Endothelial cell of umbilical vein (primary cell): Measurements from ENCODE around the gene PAX3. TPM values are rescaled to one million over a fixed set of nuclear protein-coding genes. Genes with fewer than 3 reads are reported as not detected.

ENCODE experiments used
- BruUV-seq: library from RNA; stranded (reverse); fragments of 400-500 nt; replicated peaks from 2 replicates; lab custom pipeline; 2021; lab: Mats Ljungman, UMichigan
- CTCF ChIA-PET: fragments of 300-600, 350-600 bp; sonication (Branson Sonifier 250); formaldehyde crosslinking; loops from one replicate; lab custom pipeline; 2021; ENCODE audit warnings: antibody characterized with exemption, inconsistent platforms; lab: Charles Lee
- POLR2A ChIA-PET: fragments of 300-600, 350-600 bp; sonication (Branson Sonifier 250); formaldehyde crosslinking; loops from one replicate; lab custom pipeline; 2021; ENCODE audit warnings: antibody characterized with exemption, inconsistent platforms; lab: Charles Lee
- DNase-seq: peaks from one replicate; pipeline ENCODE4 v3.0.0-alpha.2; 2011; ENCODE audit warnings: low read depth, low spot score
- FAIRE-seq: peaks from 2 replicates; lab custom pipeline; 2011; peaks lifted over from hg19 to GRCh38; lab: Jason Lieb, UNC
- H2AFZ ChIP-seq: 2 replicates; pipeline ENCODE4 v1.6.0; 2012; ENCODE audit warnings: low read depth, low read length, control low read depth, inconsistent platforms
- H3K27ac ChIP-seq: 2 replicates; pipeline ENCODE4 v1.5.1; 2011; ENCODE audit warnings: low read depth, mild to moderate bottlenecking, control low read depth, low read length, moderate library complexity; ENCODE audit not compliant: insufficient read depth
- H3K27me3 ChIP-seq, 2 experiments: 2 replicates each; pipeline versions ENCODE4 v1.6.0 to v1.6.1; 2011; ENCODE audit warnings: low read length in 2 of 2, mixed read lengths in 1 of 2; ENCODE audit not compliant: control insufficient read depth in 2 of 2, insufficient read depth in 2 of 2
- H3K36me3 ChIP-seq, 2 experiments: 2 replicates in 1 of 2; 3 replicates in 1 of 2; pipeline ENCODE4 v1.5.1; 2011; ENCODE audit warnings: low read length in 2 of 2, mild to moderate bottlenecking in 1 of 2, moderate library complexity in 1 of 2; ENCODE audit not compliant: control insufficient read depth in 2 of 2, insufficient read depth in 2 of 2; ENCODE audit errors: extremely low read depth in 1 of 2
- H3K4me1 ChIP-seq: 3 replicates; pipeline ENCODE4 v1.5.1; 2011; ENCODE audit warnings: mild to moderate bottlenecking, low read length; ENCODE audit not compliant: control insufficient read depth, insufficient read depth; ENCODE audit errors: extremely low read depth
- H3K4me2 ChIP-seq: 2 replicates; pipeline ENCODE4 v1.6.1; 2011; ENCODE audit warnings: low read length, control low read depth, mixed read lengths; ENCODE audit not compliant: insufficient read depth
- H3K4me3 ChIP-seq, 3 experiments: fragments of 200-600 bp in 1 of 3; sonication (generic), shearing (Covaris generic) in 1 of 3; replicated peaks in 1 of 3; 2 replicates each; pipeline ENCODE4 v1.5.1; 2011 to 2016; ENCODE audit warnings: control low read depth in 3 of 3, low read length in 3 of 3, mild to moderate bottlenecking in 2 of 3, inconsistent platforms in 1 of 3, low read depth in 1 of 3, moderate library complexity in 1 of 3; ENCODE audit not compliant: insufficient read depth in 1 of 3
- H3K79me2 ChIP-seq: 2 replicates; pipeline ENCODE4 v1.6.0; 2012; ENCODE audit warnings: low read length, inconsistent platforms; ENCODE audit not compliant: control insufficient read depth, insufficient read depth
- H3K9ac ChIP-seq: replicated peaks from 2 replicates; pipeline ENCODE3; 2011; ENCODE audit warnings: low read length, control low read depth; ENCODE audit not compliant: insufficient read depth; ENCODE audit errors: extremely low read depth
- H3K9me1 ChIP-seq: replicated peaks from 3 replicates; pipeline ENCODE4 v1.6.0; 2011; ENCODE audit warnings: mild to moderate bottlenecking, low read length; ENCODE audit not compliant: control insufficient read depth, insufficient read depth; ENCODE audit errors: extremely low read depth
- H3K9me3 ChIP-seq: replicated peaks from 2 replicates; pipeline ENCODE4 v1.5.1; 2012; ENCODE audit warnings: low read length, inconsistent platforms; ENCODE audit not compliant: control insufficient read depth, insufficient read depth
- H4K20me1 ChIP-seq: replicated peaks from 2 replicates; pipeline ENCODE3; 2011; ENCODE audit warnings: mild to moderate bottlenecking, low read length; ENCODE audit not compliant: control insufficient read depth, insufficient read depth; ENCODE audit errors: extremely low read depth
- EZH2 ChIP-seq: IDR thresholded peaks from 2 replicates; pipeline ENCODE4 v1.6.1; 2012; ENCODE audit warnings: borderline replicate concordance, low read depth, mild to moderate bottlenecking, moderate library complexity, low read length, inconsistent platforms; ENCODE audit not compliant: severe bottlenecking
- GATA2 ChIP-seq: IDR thresholded peaks from 2 replicates; pipeline ENCODE4 v1.7.0; 2011; ENCODE audit warnings: low read depth, mild to moderate bottlenecking, moderate library complexity, mixed read lengths, low read length; ENCODE audit not compliant: insufficient read length, insufficient read depth
- JUN ChIP-seq: IDR thresholded peaks from 2 replicates; pipeline ENCODE4 v1.6.1; 2011; ENCODE audit warnings: borderline replicate concordance, low read depth; ENCODE audit not compliant: insufficient read length, insufficient read depth
- MYC ChIP-seq: IDR thresholded peaks from one replicate; pipeline ENCODE4 v1.6.1; 2011; ENCODE audit warnings: mild to moderate bottlenecking, low read depth, low read length
- dilution Hi-C: fragments of 300-500 bp; cut with MboI; formaldehyde crosslinking; loops from one replicate; pipeline ENCODE4 v1.15.0; 2019; ENCODE audit warnings: low sequenced_read_pairs; ENCODE audit not compliant: extremely low pct_ligation_motif_present
- intact Hi-C: fragments of 100-400 bp; cut with micrococcal nuclease; formaldehyde crosslinking; loops from one replicate; pipeline ENCODE4 v1.10.0; 2022
- polyA plus RNA-seq, 4 experiments: library from polyadenylated mRNA; depleted of rRNA in 3 of 4; stranded (reverse) in 3 of 4; unstranded in 1 of 4; fragments of >200 nt; gene quantifications; 2 replicates each; pipeline versions ENCODE4 v1.2.1 to v1.2.3, GENCODE V29; 2011 to 2012; ENCODE audit warnings: missing spikeins in 1 of 4
- total RNA-seq: library from RNA; stranded (reverse); gene quantifications from 2 replicates; pipeline ENCODE4 v1.2.3, GENCODE V29; 2021

PAX3 gene
- total and polyA plus RNA-seq, 2 donors (not counting 3 experiments of a cell fraction or from before 2014, with no cell fraction given): not detected

GRCh38 chr2:222295368-222296062 lies 3.3 kb downstream of the PAX3 start:
- dilution Hi-C loops: no loop called here
- peaks cover 94 to 99% of the 10 kb centered on the region in 2 experiments for H3K27me3 ChIP-seq
- intact Hi-C loops: no loop called here
- TF ChIP-seq JUN: no peak
- no peak for TF ChIP-seq GATA2
- TF ChIP-seq EZH2: peak; percentile 50
- ChIA-PET POLR2A (no interaction called here), CTCF (interaction anchor here (0.6 to 1.2 kb wide), 3 partner anchors 10 to 22 kb away, joined by 3 to 4 read pairs (median 4); no protein-coding TSS in a partner anchor)
- DNase-seq: no peak
- H3K36me3 ChIP-seq: no peaks in the 10 kb centered on the region
- H2AFZ ChIP-seq: no peak overlapping the region
- no peak overlapping the region for H3K27ac ChIP-seq
- H3K9me3 ChIP-seq: no peaks in the 10 kb centered on the region
- FAIRE-seq: no peak
- no peaks in the 10 kb centered on the region for H3K9me1 ChIP-seq
- peak overlapping the region; percentile 62 for H3K4me2 ChIP-seq
- BruUV-seq: no TSS peak
- H3K79me2 ChIP-seq: no peaks in the 10 kb centered on the region
- H3K4me3 ChIP-seq: no peak overlapping the region
- H3K4me1 ChIP-seq: peaks cover 4% of the 10 kb centered on the region
- H4K20me1 ChIP-seq: no peaks in the 10 kb centered on the region
- no peak overlapping the region for H3K9ac ChIP-seq

GRCh38 chr2:222294996-222295367 lies 3.8 kb downstream of the PAX3 start:
- FAIRE-seq: no peak
- Histone ChIP-seq H4K20me1 (no peaks in the 10 kb centered on the region), H3K9me3 (no peaks in the 10 kb centered on the region), H3K4me1 (peaks cover 4% of the 10 kb centered on the region), H3K27ac (no peak overlapping the region), H3K36me3 (no peaks in the 10 kb centered on the region), H3K4me3 (no peak overlapping the region), H3K9me1 (no peaks in the 10 kb centered on the region), H3K79me2 (no peaks in the 10 kb centered on the region), H2AFZ (no peak overlapping the region), H3K27me3 (peaks cover 94 to 99% of the 10 kb centered on the region in 2 experiments), H3K4me2 (no peak overlapping the region), H3K9ac (no peak overlapping the region)
- TF ChIP-seq GATA2 (no peak), EZH2 (peak; percentile 62), MYC (no peak)
- CTCF ChIA-PET: interaction anchor here (1.2 kb wide), 1 partner anchor 9 kb away, joined by 4 read pairs; no protein-coding TSS in a partner anchor
- BruUV-seq: no TSS peak
- dilution Hi-C loops: no loop called here
- DNase-seq: no peak
- POLR2A ChIA-PET: no interaction called here
- intact Hi-C loops: no loop called here
